ENCODE measurements around the gene MTUS2. TPM values are rescaled to one million over a fixed set of nuclear protein-coding genes. Genes with fewer than 3 reads are reported as not detected.

MTUS2 gene
- total and polyA plus RNA-seq, 4 donors = under 0.01 to 0.70 (median 0.15) TPM

DNA sequence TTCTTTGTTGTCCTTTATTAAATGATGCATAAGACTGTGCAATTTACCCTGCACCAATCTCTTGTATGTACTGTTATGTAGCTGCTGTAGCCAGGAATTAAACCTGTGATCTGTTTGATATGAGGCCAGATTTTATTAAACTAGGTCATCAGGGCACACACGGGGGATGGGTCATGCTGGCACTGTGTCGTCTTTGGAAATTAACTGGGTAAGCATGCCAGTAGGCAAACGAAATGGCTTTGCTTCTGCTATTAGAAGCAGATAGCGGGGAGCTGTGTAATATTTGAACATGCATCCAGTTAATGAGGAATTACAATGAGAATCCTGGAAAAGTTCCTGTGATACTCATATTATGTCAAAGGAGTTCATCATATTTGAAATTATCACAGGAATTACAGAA is 23.5 kb downstream of the MTUS2 start:
- H3K27me3 ChIP-seq (ENCODE audit: control insufficient read depth in 4 of 4, insufficient read depth in 4 of 4, low read length in 3 of 4) = no peaks in the 10 kb centered on the region
- WGBS = 33% methylated on average over 4 of the region's 4 CpGs
- peaks cover 2 to 22% (median 14%) of the 10 kb centered on the region in 4 donors for H3K4me1 ChIP-seq (ENCODE audit: control insufficient read depth in 4 of 4, insufficient read depth in 4 of 4, low read length in 3 of 4)
- H3K4me3 ChIP-seq (ENCODE audit: low read depth in 1 of 3, low read length in 3 of 3) = no peak overlapping the region
- H3K36me3 ChIP-seq (ENCODE audit: control insufficient read depth in 4 of 4, insufficient read depth in 3 of 4, low read depth in 1 of 4, low read length in 3 of 4) = peaks cover 0 to 1% (median 0%) of the 10 kb centered on the region in 4 donors
- TF ChIP-seq YY1 (IDR thresholded peaks at IDR 0.05) (peak; percentile 46), EGR1 (IDR thresholded peaks at IDR 0.05; ENCODE audit: low read depth in 2 of 2) (peak in 1 of 2 donors; percentile 40), JUND (IDR thresholded peaks at IDR 0.05) (peak in 1 of 2 donors; percentile 33), RAD21 (IDR thresholded peaks at IDR 0.05) (peak in 1 of 2 donors; percentile 31), HNF4A (conservative IDR thresholded peaks at IDR 0.05) (peak in 1 of 2 donors; percentile 53), RXRA (IDR thresholded peaks at IDR 0.05) (peak; percentile 16 to 69), TAF1 (conservative IDR thresholded peaks at IDR 0.05) (no peak), SP1 (IDR thresholded peaks at IDR 0.05) (peak; percentile 18), NR2F2 (IDR thresholded peaks at IDR 0.05) (no peak)
- TF ChIP-seq, protein P1, sequence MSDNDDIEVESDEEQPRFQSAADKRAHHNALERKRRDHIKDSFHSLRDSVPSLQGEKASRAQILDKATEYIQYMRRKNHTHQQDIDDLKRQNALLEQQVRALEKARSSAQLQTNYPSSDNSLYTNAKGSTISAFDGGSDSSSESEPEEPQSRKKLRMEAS (IDR thresholded peaks at IDR 0.05) = peak; percentile 28
- TF ChIP-seq, protein P2, sequence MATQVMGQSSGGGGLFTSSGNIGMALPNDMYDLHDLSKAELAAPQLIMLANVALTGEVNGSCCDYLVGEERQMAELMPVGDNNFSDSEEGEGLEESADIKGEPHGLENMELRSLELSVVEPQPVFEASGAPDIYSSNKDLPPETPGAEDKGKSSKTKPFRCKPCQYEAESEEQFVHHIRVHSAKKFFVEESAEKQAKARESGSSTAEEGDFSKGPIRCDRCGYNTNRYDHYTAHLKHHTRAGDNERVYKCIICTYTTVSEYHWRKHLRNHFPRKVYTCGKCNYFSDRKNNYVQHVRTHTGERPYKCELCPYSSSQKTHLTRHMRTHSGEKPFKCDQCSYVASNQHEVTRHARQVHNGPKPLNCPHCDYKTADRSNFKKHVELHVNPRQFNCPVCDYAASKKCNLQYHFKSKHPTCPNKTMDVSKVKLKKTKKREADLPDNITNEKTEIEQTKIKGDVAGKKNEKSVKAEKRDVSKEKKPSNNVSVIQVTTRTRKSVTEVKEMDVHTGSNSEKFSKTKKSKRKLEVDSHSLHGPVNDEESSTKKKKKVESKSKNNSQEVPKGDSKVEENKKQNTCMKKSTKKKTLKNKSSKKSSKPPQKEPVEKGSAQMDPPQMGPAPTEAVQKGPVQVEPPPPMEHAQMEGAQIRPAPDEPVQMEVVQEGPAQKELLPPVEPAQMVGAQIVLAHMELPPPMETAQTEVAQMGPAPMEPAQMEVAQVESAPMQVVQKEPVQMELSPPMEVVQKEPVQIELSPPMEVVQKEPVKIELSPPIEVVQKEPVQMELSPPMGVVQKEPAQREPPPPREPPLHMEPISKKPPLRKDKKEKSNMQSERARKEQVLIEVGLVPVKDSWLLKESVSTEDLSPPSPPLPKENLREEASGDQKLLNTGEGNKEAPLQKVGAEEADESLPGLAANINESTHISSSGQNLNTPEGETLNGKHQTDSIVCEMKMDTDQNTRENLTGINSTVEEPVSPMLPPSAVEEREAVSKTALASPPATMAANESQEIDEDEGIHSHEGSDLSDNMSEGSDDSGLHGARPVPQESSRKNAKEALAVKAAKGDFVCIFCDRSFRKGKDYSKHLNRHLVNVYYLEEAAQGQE (IDR thresholded peaks at IDR 0.05) = no peak
- TF ChIP-seq, protein P3, sequence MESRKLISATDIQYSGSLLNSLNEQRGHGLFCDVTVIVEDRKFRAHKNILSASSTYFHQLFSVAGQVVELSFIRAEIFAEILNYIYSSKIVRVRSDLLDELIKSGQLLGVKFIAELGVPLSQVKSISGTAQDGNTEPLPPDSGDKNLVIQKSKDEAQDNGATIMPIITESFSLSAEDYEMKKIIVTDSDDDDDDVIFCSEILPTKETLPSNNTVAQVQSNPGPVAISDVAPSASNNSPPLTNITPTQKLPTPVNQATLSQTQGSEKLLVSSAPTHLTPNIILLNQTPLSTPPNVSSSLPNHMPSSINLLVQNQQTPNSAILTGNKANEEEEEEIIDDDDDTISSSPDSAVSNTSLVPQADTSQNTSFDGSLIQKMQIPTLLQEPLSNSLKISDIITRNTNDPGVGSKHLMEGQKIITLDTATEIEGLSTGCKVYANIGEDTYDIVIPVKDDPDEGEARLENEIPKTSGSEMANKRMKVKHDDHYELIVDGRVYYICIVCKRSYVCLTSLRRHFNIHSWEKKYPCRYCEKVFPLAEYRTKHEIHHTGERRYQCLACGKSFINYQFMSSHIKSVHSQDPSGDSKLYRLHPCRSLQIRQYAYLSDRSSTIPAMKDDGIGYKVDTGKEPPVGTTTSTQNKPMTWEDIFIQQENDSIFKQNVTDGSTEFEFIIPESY (IDR thresholded peaks at IDR 0.05) = peak; percentile 19
- TF ChIP-seq, protein P4, sequence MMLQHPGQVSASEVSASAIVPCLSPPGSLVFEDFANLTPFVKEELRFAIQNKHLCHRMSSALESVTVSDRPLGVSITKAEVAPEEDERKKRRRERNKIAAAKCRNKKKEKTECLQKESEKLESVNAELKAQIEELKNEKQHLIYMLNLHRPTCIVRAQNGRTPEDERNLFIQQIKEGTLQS (IDR thresholded peaks at IDR 0.05) = no peak
- peak overlapping the region in 1 of 2 donors; percentile 23 for H3K27ac ChIP-seq (ENCODE audit: low read depth in 1 of 2, low read length in 2 of 2)
- H3K9me3 ChIP-seq (ENCODE audit: control insufficient read depth in 4 of 4, low read length in 3 of 4) = no peaks in the 10 kb centered on the region
- DNase-seq (ENCODE audit: low spot score) = no peak
- no peak overlapping the region for H3K9ac ChIP-seq (ENCODE audit: low read depth in 1 of 2, low read length in 2 of 2)

DNA sequence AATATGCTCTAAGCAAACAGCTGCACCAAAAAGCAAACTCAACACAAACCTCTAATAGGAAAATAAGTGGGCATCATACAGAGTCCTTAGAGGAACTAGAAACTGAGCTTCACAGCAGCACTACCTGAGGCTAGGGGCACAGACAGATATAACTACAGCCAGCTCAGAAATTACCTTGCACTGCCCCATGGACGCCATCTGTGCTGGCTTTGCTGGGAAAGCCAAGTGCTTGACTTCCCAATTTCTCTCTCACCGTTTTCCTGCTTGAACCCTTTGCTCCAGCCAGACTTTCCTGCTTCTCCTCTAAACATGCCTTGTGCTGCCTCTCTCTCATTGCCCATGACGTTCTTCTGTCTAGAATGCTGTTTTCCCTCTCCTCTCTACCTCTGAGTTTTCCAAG is 29.3 kb downstream of the MTUS2 start:
- Histone ChIP-seq H3K4me1 (ENCODE audit: control insufficient read depth in 4 of 4, insufficient read depth in 4 of 4, low read length in 3 of 4) (peaks cover 0 to 4% (median 2%) of the 10 kb centered on the region in 4 donors), H3K9me3 (ENCODE audit: control insufficient read depth in 4 of 4, low read length in 3 of 4) (no peaks in the 10 kb centered on the region), H3K4me3 (ENCODE audit: low read depth in 1 of 3, low read length in 3 of 3) (no peak overlapping the region), H3K36me3 (ENCODE audit: control insufficient read depth in 4 of 4, insufficient read depth in 3 of 4, low read depth in 1 of 4, low read length in 3 of 4) (peaks cover 0 to 1% (median 0%) of the 10 kb centered on the region in 4 donors), H3K27me3 (ENCODE audit: control insufficient read depth in 4 of 4, insufficient read depth in 4 of 4, low read length in 3 of 4) (no peaks in the 10 kb centered on the region), H3K9ac (ENCODE audit: low read depth in 1 of 2, low read length in 2 of 2) (no peak overlapping the region), H3K27ac (ENCODE audit: low read depth in 1 of 2, low read length in 2 of 2) (no peak overlapping the region)
- 83% methylated on average over 3 of the region's 3 CpGs for WGBS
- no peak for TF ChIP-seq GABPA (IDR thresholded peaks at IDR 0.05 in 1 of 2, conservative IDR thresholded peaks at IDR 0.05 in 1 of 2)
- TF ChIP-seq RAD21 (IDR thresholded peaks at IDR 0.05) = no peak
- TF ChIP-seq, protein P4 (IDR thresholded peaks at IDR 0.05) = no peak
- no peak for TF ChIP-seq NR2F2 (IDR thresholded peaks at IDR 0.05)
- TF ChIP-seq JUND (IDR thresholded peaks at IDR 0.05) = no peak
- TF ChIP-seq RXRA (IDR thresholded peaks at IDR 0.05) = no peak
- no peak for TF ChIP-seq YY1 (IDR thresholded peaks at IDR 0.05)
- TF ChIP-seq FOXA1 (IDR thresholded peaks at IDR 0.05) = no peak
- no peak for TF ChIP-seq FOXA2 (IDR thresholded peaks at IDR 0.05)
- TF ChIP-seq HNF4A (conservative IDR thresholded peaks at IDR 0.05) = no peak
- no peak for TF ChIP-seq SP1 (IDR thresholded peaks at IDR 0.05)
- TF ChIP-seq, protein P1 (IDR thresholded peaks at IDR 0.05) = no peak
- TF ChIP-seq, protein P5, sequence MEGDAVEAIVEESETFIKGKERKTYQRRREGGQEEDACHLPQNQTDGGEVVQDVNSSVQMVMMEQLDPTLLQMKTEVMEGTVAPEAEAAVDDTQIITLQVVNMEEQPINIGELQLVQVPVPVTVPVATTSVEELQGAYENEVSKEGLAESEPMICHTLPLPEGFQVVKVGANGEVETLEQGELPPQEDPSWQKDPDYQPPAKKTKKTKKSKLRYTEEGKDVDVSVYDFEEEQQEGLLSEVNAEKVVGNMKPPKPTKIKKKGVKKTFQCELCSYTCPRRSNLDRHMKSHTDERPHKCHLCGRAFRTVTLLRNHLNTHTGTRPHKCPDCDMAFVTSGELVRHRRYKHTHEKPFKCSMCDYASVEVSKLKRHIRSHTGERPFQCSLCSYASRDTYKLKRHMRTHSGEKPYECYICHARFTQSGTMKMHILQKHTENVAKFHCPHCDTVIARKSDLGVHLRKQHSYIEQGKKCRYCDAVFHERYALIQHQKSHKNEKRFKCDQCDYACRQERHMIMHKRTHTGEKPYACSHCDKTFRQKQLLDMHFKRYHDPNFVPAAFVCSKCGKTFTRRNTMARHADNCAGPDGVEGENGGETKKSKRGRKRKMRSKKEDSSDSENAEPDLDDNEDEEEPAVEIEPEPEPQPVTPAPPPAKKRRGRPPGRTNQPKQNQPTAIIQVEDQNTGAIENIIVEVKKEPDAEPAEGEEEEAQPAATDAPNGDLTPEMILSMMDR (IDR thresholded peaks at IDR 0.05; ENCODE audit: low read depth, low read length, missing input control) = no peak
- no peak for TF ChIP-seq HNF4G (IDR thresholded peaks at IDR 0.05)
- no peak for TF ChIP-seq TAF1 (conservative IDR thresholded peaks at IDR 0.05)
- TF ChIP-seq, protein P2 (IDR thresholded peaks at IDR 0.05) = no peak
- TF ChIP-seq EGR1 (IDR thresholded peaks at IDR 0.05; ENCODE audit: low read depth in 2 of 2) = no peak
- no peak for DNase-seq (ENCODE audit: low spot score)
